HEK293 (cell line): ENCODE results near the gene WDPCP.

ENCODE experiments used
- PRDM2 ChIP-seq: fragments of 450-650 bp; formaldehyde crosslinking; IDR thresholded peaks from 2 replicates; pipeline ENCODE4 v1.5.1; 2016; ENCODE audit warnings: missing biosample characterization, missing genetic modification characterization, borderline replicate concordance
- SCRT2 ChIP-seq: fragments of 450-650 bp; formaldehyde crosslinking; IDR thresholded peaks from 2 replicates; pipeline ENCODE4 v1.5.1; 2016; ENCODE audit warnings: missing biosample characterization, missing genetic modification characterization
- ZNF132 ChIP-seq: fragments of 450-650 bp; formaldehyde crosslinking; IDR thresholded peaks from 2 replicates; pipeline ENCODE4 v1.5.1; 2017; ENCODE audit warnings: missing biosample characterization, missing genetic modification characterization, borderline replicate concordance
- ZNF433 ChIP-seq: fragments of 450-650 bp; formaldehyde crosslinking; IDR thresholded peaks from 2 replicates; pipeline ENCODE4 v1.5.1; 2016; ENCODE audit warnings: missing biosample characterization, missing genetic modification characterization, low read depth
- ZNF747 ChIP-seq: fragments of 450-650 bp; formaldehyde crosslinking; IDR thresholded peaks from 2 replicates; pipeline ENCODE4 v1.5.1; 2016; ENCODE audit warnings: missing biosample characterization, missing genetic modification characterization
- TF ChIP-seq, protein P1 (sequence below): fragments of 450-650 bp; formaldehyde crosslinking; IDR thresholded peaks from 2 replicates; pipeline ENCODE4 v1.5.1; 2016; ENCODE audit warnings: missing biosample characterization, missing genetic modification characterization
- TF ChIP-seq, protein P2 (sequence below): fragments of 450-650 bp; formaldehyde crosslinking; IDR thresholded peaks from 2 replicates; pipeline ENCODE4 v1.5.1; 2016; ENCODE audit warnings: missing biosample characterization, missing genetic modification characterization
- TF ChIP-seq, protein P3 (sequence below): fragments of 450-650 bp; formaldehyde crosslinking; optimal IDR thresholded peaks from 2 replicates; pipeline ENCODE3; 2016; ENCODE audit warnings: missing biosample characterization, mild to moderate bottlenecking, missing genetic modification characterization

DNA sequence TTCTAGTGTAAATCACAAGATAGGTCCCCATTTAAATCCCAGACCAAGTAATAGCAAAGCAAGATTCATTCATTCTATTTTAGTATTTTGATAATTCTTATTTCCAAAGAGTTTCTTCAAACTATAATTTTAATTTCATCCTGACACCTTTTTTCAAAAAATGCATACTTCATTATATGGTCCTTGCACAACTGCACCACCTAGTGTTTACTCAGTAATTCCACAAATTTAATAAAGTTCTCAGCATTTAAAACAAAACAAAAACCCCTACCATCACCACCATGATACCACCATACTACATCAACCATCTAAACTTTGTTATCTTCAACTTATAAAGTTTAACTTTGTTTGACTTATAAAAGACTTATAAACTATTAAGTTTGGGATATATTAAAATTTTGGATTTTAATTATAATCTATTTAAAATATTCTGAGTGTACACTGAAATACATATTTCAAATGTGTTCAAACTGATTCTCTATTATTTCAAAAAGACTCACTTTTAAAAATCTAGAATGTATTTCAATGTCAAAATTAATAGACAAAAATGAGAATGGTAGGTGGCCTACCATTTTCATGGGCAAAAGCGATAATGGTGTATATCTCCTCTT is 44.2 kb downstream of the WDPCP start:
- TF ChIP-seq ZNF747 (tag by site-specific recombination) = no peak
- TF ChIP-seq, protein P1, sequence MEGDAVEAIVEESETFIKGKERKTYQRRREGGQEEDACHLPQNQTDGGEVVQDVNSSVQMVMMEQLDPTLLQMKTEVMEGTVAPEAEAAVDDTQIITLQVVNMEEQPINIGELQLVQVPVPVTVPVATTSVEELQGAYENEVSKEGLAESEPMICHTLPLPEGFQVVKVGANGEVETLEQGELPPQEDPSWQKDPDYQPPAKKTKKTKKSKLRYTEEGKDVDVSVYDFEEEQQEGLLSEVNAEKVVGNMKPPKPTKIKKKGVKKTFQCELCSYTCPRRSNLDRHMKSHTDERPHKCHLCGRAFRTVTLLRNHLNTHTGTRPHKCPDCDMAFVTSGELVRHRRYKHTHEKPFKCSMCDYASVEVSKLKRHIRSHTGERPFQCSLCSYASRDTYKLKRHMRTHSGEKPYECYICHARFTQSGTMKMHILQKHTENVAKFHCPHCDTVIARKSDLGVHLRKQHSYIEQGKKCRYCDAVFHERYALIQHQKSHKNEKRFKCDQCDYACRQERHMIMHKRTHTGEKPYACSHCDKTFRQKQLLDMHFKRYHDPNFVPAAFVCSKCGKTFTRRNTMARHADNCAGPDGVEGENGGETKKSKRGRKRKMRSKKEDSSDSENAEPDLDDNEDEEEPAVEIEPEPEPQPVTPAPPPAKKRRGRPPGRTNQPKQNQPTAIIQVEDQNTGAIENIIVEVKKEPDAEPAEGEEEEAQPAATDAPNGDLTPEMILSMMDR (tag by site-specific recombination) = no peak
- no peak for TF ChIP-seq PRDM2 (tag by site-specific recombination)
- TF ChIP-seq, protein P2, sequence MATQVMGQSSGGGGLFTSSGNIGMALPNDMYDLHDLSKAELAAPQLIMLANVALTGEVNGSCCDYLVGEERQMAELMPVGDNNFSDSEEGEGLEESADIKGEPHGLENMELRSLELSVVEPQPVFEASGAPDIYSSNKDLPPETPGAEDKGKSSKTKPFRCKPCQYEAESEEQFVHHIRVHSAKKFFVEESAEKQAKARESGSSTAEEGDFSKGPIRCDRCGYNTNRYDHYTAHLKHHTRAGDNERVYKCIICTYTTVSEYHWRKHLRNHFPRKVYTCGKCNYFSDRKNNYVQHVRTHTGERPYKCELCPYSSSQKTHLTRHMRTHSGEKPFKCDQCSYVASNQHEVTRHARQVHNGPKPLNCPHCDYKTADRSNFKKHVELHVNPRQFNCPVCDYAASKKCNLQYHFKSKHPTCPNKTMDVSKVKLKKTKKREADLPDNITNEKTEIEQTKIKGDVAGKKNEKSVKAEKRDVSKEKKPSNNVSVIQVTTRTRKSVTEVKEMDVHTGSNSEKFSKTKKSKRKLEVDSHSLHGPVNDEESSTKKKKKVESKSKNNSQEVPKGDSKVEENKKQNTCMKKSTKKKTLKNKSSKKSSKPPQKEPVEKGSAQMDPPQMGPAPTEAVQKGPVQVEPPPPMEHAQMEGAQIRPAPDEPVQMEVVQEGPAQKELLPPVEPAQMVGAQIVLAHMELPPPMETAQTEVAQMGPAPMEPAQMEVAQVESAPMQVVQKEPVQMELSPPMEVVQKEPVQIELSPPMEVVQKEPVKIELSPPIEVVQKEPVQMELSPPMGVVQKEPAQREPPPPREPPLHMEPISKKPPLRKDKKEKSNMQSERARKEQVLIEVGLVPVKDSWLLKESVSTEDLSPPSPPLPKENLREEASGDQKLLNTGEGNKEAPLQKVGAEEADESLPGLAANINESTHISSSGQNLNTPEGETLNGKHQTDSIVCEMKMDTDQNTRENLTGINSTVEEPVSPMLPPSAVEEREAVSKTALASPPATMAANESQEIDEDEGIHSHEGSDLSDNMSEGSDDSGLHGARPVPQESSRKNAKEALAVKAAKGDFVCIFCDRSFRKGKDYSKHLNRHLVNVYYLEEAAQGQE = no peak
- no peak for TF ChIP-seq ZNF433 (tag by site-specific recombination)
- TF ChIP-seq, protein P3, sequence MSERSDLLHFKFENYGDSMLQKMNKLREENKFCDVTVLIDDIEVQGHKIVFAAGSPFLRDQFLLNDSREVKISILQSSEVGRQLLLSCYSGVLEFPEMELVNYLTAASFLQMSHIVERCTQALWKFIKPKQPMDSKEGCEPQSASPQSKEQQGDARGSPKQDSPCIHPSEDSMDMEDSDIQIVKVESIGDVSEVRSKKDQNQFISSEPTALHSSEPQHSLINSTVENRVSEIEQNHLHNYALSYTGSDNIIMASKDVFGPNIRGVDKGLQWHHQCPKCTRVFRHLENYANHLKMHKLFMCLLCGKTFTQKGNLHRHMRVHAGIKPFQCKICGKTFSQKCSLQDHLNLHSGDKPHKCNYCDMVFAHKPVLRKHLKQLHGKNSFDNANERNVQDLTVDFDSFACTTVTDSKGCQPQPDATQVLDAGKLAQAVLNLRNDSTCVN = no peak
- no peak for TF ChIP-seq ZNF132 (tag by site-specific recombination)
- no peak for TF ChIP-seq SCRT2
